ENCODE data around the gene SCAPER. TPM values are rescaled to one million over a fixed set of nuclear protein-coding genes. Genes with fewer than 3 reads are reported as not detected.

The SCAPER gene
- total RNA-seq, 1 experiment from 2014 or later, result 15.3 TPM

GRCh38 chr15:76382987-76383728 is 522.0 kb downstream of the SCAPER start:
- POLR2A ChIA-PET, result no interaction called here
- H3K36me3 ChIP-seq (ENCODE audit: control insufficient read depth, insufficient read depth, low read length), result no peaks in the 10 kb centered on the region; the same call in 1 of the 2 replicates
- in situ Hi-C loops (cut with HindIII; ENCODE audit: low pct_unique_long_range_greater_than_20kb, low sequenced_read_pairs), result no loop called here
- TF ChIP-seq CTCF (IDR thresholded peaks at IDR 0.05), result no peak
- no peak for TF ChIP-seq TCF7L2 (IDR thresholded peaks at IDR 0.05; ENCODE audit: low read depth, low read length)
- no peak for TF ChIP-seq SIN3A (IDR thresholded peaks at IDR 0.05; ENCODE audit: borderline replicate concordance, insufficient read depth, low read depth, low read length)
- TF ChIP-seq REST (IDR thresholded peaks at IDR 0.05; ENCODE audit: insufficient read depth in 1 of 2, low read depth in 2 of 2, low read length in 1 of 2), result no peak
- TF ChIP-seq POLR2AphosphoS5 (IDR thresholded peaks at IDR 0.05; ENCODE audit: low read depth, low read length), result no peak
- no peaks in the 10 kb centered on the region for H3K9me3 ChIP-seq (ENCODE audit: control insufficient read depth, insufficient read depth, low read depth, low read length)
- H3K4me1 ChIP-seq (ENCODE audit: control insufficient read depth, insufficient read depth, low read length), result no peaks in the 10 kb centered on the region
- H3K27me3 ChIP-seq (ENCODE audit: control insufficient read depth, insufficient read depth, low read length), result no peaks in the 10 kb centered on the region
- BruUV-seq (replicated peaks), result no TSS peak
- no peak overlapping the region for H3K4me3 ChIP-seq (ENCODE audit: low read depth in 2 of 2, low read length in 2 of 2)
- no peak for DNase-seq (ENCODE audit: low read depth, low spot score)
- no peak for ATAC-seq
- CTCF ChIA-PET, result no interaction called here
- intact Hi-C loops (cut with micrococcal nuclease; ENCODE audit: unreplicated experiment), result no loop called here
- no peak overlapping the region for H3K27ac ChIP-seq (ENCODE audit: low read length)

- Histone ChIP-seq H3K27ac (ENCODE audit: low read length) (no peak overlapping the region), H3K4me3 (ENCODE audit: low read depth in 2 of 2, low read length in 2 of 2) (no peak overlapping the region), H3K27me3 (ENCODE audit: control insufficient read depth, insufficient read depth, low read length) (no peaks in the 10 kb centered on the region), H3K9me3 (ENCODE audit: control insufficient read depth, insufficient read depth, low read depth, low read length) (no peaks in the 10 kb centered on the region), H3K36me3 (ENCODE audit: control insufficient read depth, insufficient read depth, low read length) (no peaks in the 10 kb centered on the region; the same call in 1 of the 2 replicates), H3K4me1 (ENCODE audit: control insufficient read depth, insufficient read depth, low read length) (no peaks in the 10 kb centered on the region)
- ChIA-PET POLR2A (no interaction called here), CTCF (no interaction called here)
- TF ChIP-seq SIN3A (IDR thresholded peaks at IDR 0.05; ENCODE audit: borderline replicate concordance, insufficient read depth, low read depth, low read length) (no peak), CTCF (IDR thresholded peaks at IDR 0.05) (no peak), REST (IDR thresholded peaks at IDR 0.05; ENCODE audit: insufficient read depth in 1 of 2, low read depth in 2 of 2, low read length in 1 of 2) (no peak), TCF7L2 (IDR thresholded peaks at IDR 0.05; ENCODE audit: low read depth, low read length) (no peak), POLR2AphosphoS5 (IDR thresholded peaks at IDR 0.05; ENCODE audit: low read depth, low read length) (no peak)
- no peak for DNase-seq (ENCODE audit: low read depth, low spot score)
- ATAC-seq, result no peak
- intact Hi-C loops (cut with micrococcal nuclease; ENCODE audit: unreplicated experiment) (no loop called here), in situ Hi-C loops (cut with HindIII; ENCODE audit: low pct_unique_long_range_greater_than_20kb, low sequenced_read_pairs) (no loop called here)
- no TSS peak for BruUV-seq (replicated peaks)
Observed at GRCh38 chr15:76381366-76381765, 523.8 kb downstream of the SCAPER start.
